ENCODE results near the gene PDHX. TPM values are rescaled to one million over a fixed set of nuclear protein-coding genes. Genes with fewer than 3 reads are reported as not detected.

The PDHX gene
- total and polyA plus RNA-seq, 8 donors, result 7.2 to 21.2 (median 13.9) TPM

DNA sequence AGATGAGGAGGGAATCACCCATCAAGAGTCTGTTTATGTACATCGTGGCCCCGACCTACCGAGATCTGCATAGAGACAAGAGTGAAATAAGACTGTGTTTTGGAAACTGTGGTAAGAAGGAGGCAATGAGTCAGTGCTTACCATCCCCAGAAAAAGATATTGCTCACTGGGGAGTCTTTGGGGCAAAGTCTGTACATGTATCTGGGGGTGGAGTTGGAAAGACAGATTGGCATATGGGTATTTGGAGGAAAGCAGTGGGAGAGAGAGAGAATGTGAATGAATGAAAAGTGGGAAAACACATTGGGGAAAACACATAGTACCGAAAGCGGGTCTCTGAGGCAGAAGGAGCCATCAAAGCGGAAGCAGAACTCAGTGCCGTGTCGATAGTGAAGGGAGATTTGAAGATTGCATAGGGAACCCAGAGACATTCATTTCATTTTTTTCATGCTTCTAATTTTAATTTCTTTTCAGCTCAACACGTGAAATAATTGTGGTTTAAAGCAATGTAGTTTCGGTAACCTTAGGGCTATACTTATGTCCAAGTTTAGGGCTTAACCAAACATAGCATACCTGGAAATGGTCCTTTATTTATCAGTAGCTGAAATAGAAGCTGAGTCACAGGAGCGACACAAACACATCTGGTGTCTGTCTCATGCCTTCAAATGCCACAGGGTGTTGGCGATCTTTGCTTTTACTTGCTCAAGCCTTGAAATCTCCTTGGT lies 124.0 kb downstream of the PDHX start:
- H3K27me3 ChIP-seq, result no peaks in the 10 kb centered on the region
- DNase-seq (peak in 3 of 6 donors; percentile 40 to 61 (median 56)), ATAC-seq (peak; percentile 82 to 87 (median 84)), FAIRE-seq (no peak)
- TF ChIP-seq, protein P1, sequence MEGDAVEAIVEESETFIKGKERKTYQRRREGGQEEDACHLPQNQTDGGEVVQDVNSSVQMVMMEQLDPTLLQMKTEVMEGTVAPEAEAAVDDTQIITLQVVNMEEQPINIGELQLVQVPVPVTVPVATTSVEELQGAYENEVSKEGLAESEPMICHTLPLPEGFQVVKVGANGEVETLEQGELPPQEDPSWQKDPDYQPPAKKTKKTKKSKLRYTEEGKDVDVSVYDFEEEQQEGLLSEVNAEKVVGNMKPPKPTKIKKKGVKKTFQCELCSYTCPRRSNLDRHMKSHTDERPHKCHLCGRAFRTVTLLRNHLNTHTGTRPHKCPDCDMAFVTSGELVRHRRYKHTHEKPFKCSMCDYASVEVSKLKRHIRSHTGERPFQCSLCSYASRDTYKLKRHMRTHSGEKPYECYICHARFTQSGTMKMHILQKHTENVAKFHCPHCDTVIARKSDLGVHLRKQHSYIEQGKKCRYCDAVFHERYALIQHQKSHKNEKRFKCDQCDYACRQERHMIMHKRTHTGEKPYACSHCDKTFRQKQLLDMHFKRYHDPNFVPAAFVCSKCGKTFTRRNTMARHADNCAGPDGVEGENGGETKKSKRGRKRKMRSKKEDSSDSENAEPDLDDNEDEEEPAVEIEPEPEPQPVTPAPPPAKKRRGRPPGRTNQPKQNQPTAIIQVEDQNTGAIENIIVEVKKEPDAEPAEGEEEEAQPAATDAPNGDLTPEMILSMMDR (IDR thresholded peaks at IDR 0.05), result no peak
- peaks cover 0 to 29% (median 25%) of the 10 kb centered on the region in 3 donors for H3K4me1 ChIP-seq
- 65 to 66% methylated on average over 12 of the region's 12 CpGs for WGBS, 2 donors
- no peaks in the 10 kb centered on the region for H3K9me3 ChIP-seq
- H3K36me3 ChIP-seq, result no peaks in the 10 kb centered on the region
- peak overlapping the region in 3 of 4 donors; percentile 19 to 73 (median 40) for H3K27ac ChIP-seq
- peak overlapping the region in 1 of 4 donors; percentile 7 for H3K4me3 ChIP-seq
- intact Hi-C loops (cut with DNase I), result no loop called here

DNA sequence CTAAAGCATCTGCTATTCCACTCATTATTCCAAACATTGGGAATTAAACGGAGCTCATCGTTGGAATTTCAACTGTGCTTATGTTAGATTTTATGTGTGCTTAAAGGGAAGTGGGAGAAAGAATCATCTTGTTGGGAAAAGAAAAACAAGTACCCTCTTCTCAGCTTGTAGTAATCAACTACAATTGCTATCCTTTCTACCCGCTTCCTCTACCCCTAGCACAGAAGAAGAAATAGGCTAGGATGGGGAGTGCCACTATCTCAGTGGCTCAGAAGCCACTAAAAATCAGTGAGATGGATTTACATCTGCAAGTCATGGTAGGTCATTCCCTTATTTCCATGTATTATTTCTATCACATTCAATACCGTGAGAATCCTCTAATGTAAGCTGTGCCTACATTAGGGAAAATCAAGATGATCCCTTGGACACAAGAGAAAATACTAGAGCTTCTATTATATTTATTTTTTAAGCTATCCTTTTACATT lies 124.7 kb downstream of the PDHX start:
- 80 to 91% methylated on average over 4 of the region's 4 CpGs for WGBS, 2 donors
- Histone ChIP-seq H3K27me3 (no peaks in the 10 kb centered on the region), H3K4me3 (no peak overlapping the region), H3K4me1 (peaks cover 0 to 37% (median 30%) of the 10 kb centered on the region in 3 donors), H3K36me3 (no peaks in the 10 kb centered on the region), H3K9me3 (no peaks in the 10 kb centered on the region), H3K27ac (peak overlapping the region in 2 of 4 donors; percentile 19 to 73)
- DNase-seq, result no peak
- no peak for FAIRE-seq
- no peak for ATAC-seq
- intact Hi-C loops (cut with DNase I), result no loop called here
- TF ChIP-seq, protein P1 (IDR thresholded peaks at IDR 0.05), result no peak

DNA sequence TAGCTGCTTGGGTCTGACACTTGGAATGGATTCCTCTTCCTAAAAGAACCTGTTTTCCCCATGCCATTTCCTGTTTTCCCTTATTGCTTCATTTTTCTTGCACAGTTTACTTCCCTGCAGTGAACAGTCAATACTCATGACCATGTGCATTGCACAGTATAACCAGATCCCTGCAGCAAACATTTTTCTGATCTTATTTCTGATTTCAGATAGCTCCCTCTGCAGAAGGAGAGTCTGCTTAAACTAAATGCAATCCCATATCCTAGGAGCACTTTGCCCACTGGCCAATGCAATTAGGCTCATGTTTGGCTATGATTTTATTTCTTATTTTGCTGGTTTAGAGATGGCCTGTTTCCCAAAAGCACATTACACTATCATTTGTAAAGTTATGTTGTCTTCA lies 125.8 kb downstream of the PDHX start:
- no peaks in the 10 kb centered on the region for H3K9me3 ChIP-seq
- DNase-seq (no peak), ATAC-seq (no peak), FAIRE-seq (no peak)
- no peak overlapping the region for H3K4me3 ChIP-seq
- H3K27me3 ChIP-seq, result no peaks in the 10 kb centered on the region
- no peaks in the 10 kb centered on the region for H3K36me3 ChIP-seq
- intact Hi-C loops (cut with DNase I), result no loop called here
- TF ChIP-seq, protein P1 (IDR thresholded peaks at IDR 0.05), result no peak
- peaks cover 0 to 37% (median 30%) of the 10 kb centered on the region in 3 donors for H3K4me1 ChIP-seq
- H3K27ac ChIP-seq, result no peak overlapping the region

DNA sequence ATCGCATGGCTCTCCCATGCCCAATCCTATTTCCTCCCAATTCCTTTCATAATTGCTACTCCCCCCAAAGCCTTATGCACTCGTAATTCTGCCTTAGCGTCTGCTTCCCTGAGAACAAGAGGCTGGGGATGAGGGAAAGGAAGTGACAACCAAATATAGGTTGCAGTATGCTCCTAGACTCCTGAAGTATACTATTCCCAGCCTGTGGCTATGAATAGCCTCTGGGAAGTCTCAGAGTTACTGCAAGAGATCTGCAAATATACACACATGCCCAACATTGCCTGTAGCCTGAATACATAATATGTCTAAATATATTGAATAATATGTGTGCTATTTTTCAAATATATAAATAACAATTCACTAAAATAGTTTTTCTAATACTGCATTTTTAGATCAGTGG lies 126.5 kb downstream of the PDHX start:
- FAIRE-seq, result no peak
- no peaks in the 10 kb centered on the region for H3K36me3 ChIP-seq
- H3K4me1 ChIP-seq, result peaks cover 0 to 37% (median 30%) of the 10 kb centered on the region in 3 donors
- H3K27ac ChIP-seq, result no peak overlapping the region
- no peak overlapping the region for H3K4me3 ChIP-seq
- TF ChIP-seq, protein P1 (IDR thresholded peaks at IDR 0.05), result no peak
- ATAC-seq, result no peak
- no peaks in the 10 kb centered on the region for H3K27me3 ChIP-seq
- no peaks in the 10 kb centered on the region for H3K9me3 ChIP-seq
- no peak for DNase-seq
- 90 to 94% methylated on average over 3 of the region's 3 CpGs for WGBS, 2 donors
- intact Hi-C loops (cut with DNase I), result no loop called here

DNA sequence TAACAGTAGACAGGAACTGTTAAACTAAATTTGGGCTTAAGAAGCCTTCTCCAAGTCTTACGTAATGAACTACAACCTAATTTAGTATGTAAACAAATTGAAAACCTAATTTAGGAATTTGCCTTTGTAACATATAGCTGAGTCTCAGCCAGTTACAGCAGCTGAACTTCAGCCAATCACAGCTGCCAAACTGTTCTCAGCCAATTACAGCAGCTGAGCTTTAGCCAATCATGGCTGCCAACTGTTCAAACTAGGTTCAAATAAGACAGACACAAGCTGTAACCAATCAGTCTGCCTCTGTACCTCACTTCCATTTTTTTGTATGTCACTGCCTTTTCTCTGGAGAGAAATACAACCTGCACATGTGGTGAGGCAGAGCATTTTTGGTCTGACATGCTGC lies 127.5 kb downstream of the PDHX start:
- Histone ChIP-seq H3K36me3 (no peaks in the 10 kb centered on the region), H3K9me3 (no peaks in the 10 kb centered on the region), H3K4me3 (no peak overlapping the region), H3K27ac (no peak overlapping the region), H3K27me3 (no peaks in the 10 kb centered on the region), H3K4me1 (peaks cover 0 to 37% (median 30%) of the 10 kb centered on the region in 3 donors)
- 89 to 93% methylated on average over 1 of the region's 1 CpG for WGBS, 2 donors
- intact Hi-C loops (cut with DNase I), result no loop called here
- FAIRE-seq (no peak), DNase-seq (no peak), ATAC-seq (peak in 1 of 4 donors; percentile 34)
- TF ChIP-seq, protein P1 (IDR thresholded peaks at IDR 0.05), result no peak

Measured in pancreas (tissue), 10 donors.